HG03060 (cell line): ENCODE data around the gene CACUL1.
"Not testable (repeated sequence)": the region's sequence is repeated elsewhere in the genome, so short reads cannot be mapped to it uniquely, and the experiment has no call there.

Experiments used
- ATAC-seq: cut with Tn5 transposase; IDR thresholded peaks from one replicate; pipeline ENCODE4 v1.9.1; 2021; ENCODE audit warnings: low read depth, moderate number of reproducible peaks; ENCODE audit not compliant: unreplicated experiment

Gene CACUL1

GRCh38 chr10:118769898-118770600 is 15.3 kb upstream of the CACUL1 start:
- no peak for ATAC-seq

GRCh38 chr10:118768041-118768919 is 13.5 kb upstream of the CACUL1 start:
- ATAC-seq: no peak

- ATAC-seq: no peak
Measured at GRCh38 chr10:118767297-118768040, 12.7 kb upstream of the CACUL1 start.

- no peak for ATAC-seq
Measured at GRCh38 chr10:118764195-118764594, 9.4 kb upstream of the CACUL1 start.

GRCh38 chr10:118763202-118763988 is 8.6 kb upstream of the CACUL1 start:
- ATAC-seq: no peak

GRCh38 chr10:118760265-118760664 is 5.5 kb upstream of the CACUL1 start:
- ATAC-seq: no peak

- ATAC-seq: no peak
Measured at GRCh38 chr10:118758449-118758848, 3.7 kb upstream of the CACUL1 start.

- no peak for ATAC-seq
Measured at GRCh38 chr10:118754229-118754555, 578 bp downstream of the CACUL1 start.

- ATAC-seq: no peak
Measured at GRCh38 chr10:118753331-118754228, 1.2 kb downstream of the CACUL1 start.

- ATAC-seq: no peak
Measured at GRCh38 chr10:118752409-118752808, 2.4 kb downstream of the CACUL1 start.

GRCh38 chr10:118751265-118751664 is 3.5 kb downstream of the CACUL1 start:
- no peak for ATAC-seq

GRCh38 chr10:118748041-118748440 is 6.7 kb downstream of the CACUL1 start:
- no peak for ATAC-seq

- no peak for ATAC-seq
Measured at GRCh38 chr10:118746246-118746645, 8.5 kb downstream of the CACUL1 start.

GRCh38 chr10:118745056-118745455 is 9.7 kb downstream of the CACUL1 start:
- ATAC-seq: no peak

- not testable (repeated sequence) for ATAC-seq
Measured at GRCh38 chr10:118744346-118744918, 10.3 kb downstream of the CACUL1 start.

- ATAC-seq: no peak
Measured at GRCh38 chr10:118742782-118743181, 12.0 kb downstream of the CACUL1 start.

- no peak for ATAC-seq
Measured at GRCh38 chr10:118742032-118742431, 12.7 kb downstream of the CACUL1 start.

GRCh38 chr10:118738406-118738805 is 16.4 kb downstream of the CACUL1 start:
- no peak for ATAC-seq
